Gastrocnemius medialis (tissue), 4 donors: ENCODE measurements around the gene EMC8. TPM values are rescaled to one million over a fixed set of nuclear protein-coding genes. Genes with fewer than 3 reads are reported as not detected.

Experiments used
- ATAC-seq, 2 donors: fragments of 150-250 bp; one replicate each; pipeline ENCODE4 v1.9.1; 2016
- DNase-seq, 2 donors: peaks; one replicate each; pipeline ENCODE4 v3.0.0-alpha.2; 2019
- H3K27ac ChIP-seq, 4 donors: fragments of 200-600 bp; sonication (generic); 1 replicate in 1 of 4; 2 replicates in 3 of 4; pipeline ENCODE4 v1.5.1; 2016 to 2018; ENCODE audit warnings: mild to moderate bottlenecking in 2 of 4, moderate library complexity in 1 of 4
- H3K27me3 ChIP-seq, 3 donors: fragments of 200-600 bp; sonication (generic) in 2 of 3; 1 replicate in 1 of 3; 2 replicates in 2 of 3; pipeline versions ENCODE4 v1.5.1 to v1.6.0; 2016 to 2019; ENCODE audit warnings: mild to moderate bottlenecking in 1 of 3, moderate library complexity in 1 of 3
- H3K36me3 ChIP-seq, 2 donors: fragments of 200-600 bp; sonication (generic) in 1 of 2; one replicate each; pipeline ENCODE4 v1.5.1; 2017 to 2018
- H3K4me1 ChIP-seq, 2 donors: fragments of 200-600 bp; sonication (generic) in 1 of 2; one replicate each; pipeline ENCODE4 v1.5.1; 2016 to 2017; ENCODE audit warnings: mild to moderate bottlenecking in 2 of 2
- H3K4me3 ChIP-seq, 4 donors: fragments of 200-600 bp; sonication (generic) in 3 of 4; 1 replicate in 1 of 4; 2 replicates in 3 of 4; pipeline ENCODE4 v1.5.1; 2016 to 2019; ENCODE audit warnings: mild to moderate bottlenecking in 2 of 4
- H3K9me3 ChIP-seq, 3 donors: fragments of 200-600 bp; sonication (generic) in 2 of 3; 1 replicate in 1 of 3; 2 replicates in 2 of 3; pipeline ENCODE4 v1.5.1; 2016 to 2019
- POLR2A ChIP-seq, 2 donors: fragments of 450-650 bp; IDR thresholded peaks; one replicate each; pipeline ENCODE4 v1.6.1; 2017; ENCODE audit warnings: antibody characterized with exemption in 2 of 2, mild to moderate bottlenecking in 2 of 2, moderate library complexity in 2 of 2
- in situ Hi-C, 4 donors: fragments of 200-750 bp; cut with MboI; loops; one replicate each; pipeline versions ENCODE4 v1.15.0 to v1.8.0; 2017; ENCODE audit warnings: low sequenced_read_pairs in 4 of 4
- intact Hi-C: fragments of 100-400 bp; cut with DNase I; formaldehyde crosslinking; loops from one replicate; pipeline ENCODE4 v1.15.1; 2023; ENCODE audit warnings: low total_unique reads
- total RNA-seq, 4 donors: library from RNA; depleted of rRNA; stranded (reverse); fragments of >200 nt; gene quantifications; one replicate each; pipeline versions ENCODE4 v1.1.0 to v1.2.3, GENCODE V29; 2016
- TF ChIP-seq, protein P1 (sequence below), 5 experiments: fragments of 450-650 bp in 3 of 5; fragments of 200-600 bp in 2 of 5; sonication (generic) in 2 of 5; IDR thresholded peaks in 4 of 5; conservative IDR thresholded peaks in 1 of 5; 1 replicate in 4 of 5; 2 replicates in 1 of 5; pipeline ENCODE4 v1.5.1; 2016 to 2019; ENCODE audit warnings: antibody characterized with exemption in 5 of 5, mild to moderate bottlenecking in 3 of 5, moderate library complexity in 3 of 5

Gene EMC8
- total RNA-seq, 4 donors from 2014 or later = 29.6 to 39.8 (median 36.4) TPM

GRCh38 chr16:85846461-85846860 lies 47.1 kb upstream of the EMC8 start:
- no peaks in the 10 kb centered on the region for H3K4me1 ChIP-seq

DNA sequence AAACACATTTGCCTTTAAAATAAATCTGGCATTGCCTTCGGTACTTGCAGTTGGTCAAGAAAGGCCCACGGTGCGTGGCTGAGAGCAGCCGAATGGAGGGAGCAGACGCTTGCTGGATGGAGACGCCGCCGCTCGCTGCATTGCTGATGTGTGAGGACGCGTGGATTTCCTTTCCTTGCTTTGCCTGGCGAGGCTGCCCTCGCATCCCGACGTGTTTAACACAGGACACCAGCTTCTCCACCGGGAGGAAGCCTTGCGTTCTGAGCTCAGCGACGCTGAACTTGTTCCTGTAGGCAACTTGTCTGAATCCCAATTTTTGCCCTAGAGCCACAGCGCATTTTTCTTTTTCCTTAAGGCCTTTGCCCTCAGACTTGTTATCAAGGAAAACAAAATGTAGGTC lies 45.9 kb upstream of the EMC8 start:
- ATAC-seq (no peak), DNase-seq (no peak)
- intact Hi-C loops (no loop called here), in situ Hi-C loops (loop anchor here in 1 of 4 donors (25.0 kb wide), 1 partner anchor 667 kb away; the partner anchor contains the start of gene FOXF1)
- Histone ChIP-seq H3K36me3 (no peaks in the 10 kb centered on the region), H3K9me3 (no peaks in the 10 kb centered on the region), H3K27ac (no peak overlapping the region), H3K27me3 (peaks cover 0 to 7% (median 5%) of the 10 kb centered on the region in 3 donors), H3K4me3 (no peak overlapping the region), H3K4me1 (no peaks in the 10 kb centered on the region)
- TF ChIP-seq POLR2A (IDR thresholded peaks at IDR 0.05) = no peak
- TF ChIP-seq, protein P1, sequence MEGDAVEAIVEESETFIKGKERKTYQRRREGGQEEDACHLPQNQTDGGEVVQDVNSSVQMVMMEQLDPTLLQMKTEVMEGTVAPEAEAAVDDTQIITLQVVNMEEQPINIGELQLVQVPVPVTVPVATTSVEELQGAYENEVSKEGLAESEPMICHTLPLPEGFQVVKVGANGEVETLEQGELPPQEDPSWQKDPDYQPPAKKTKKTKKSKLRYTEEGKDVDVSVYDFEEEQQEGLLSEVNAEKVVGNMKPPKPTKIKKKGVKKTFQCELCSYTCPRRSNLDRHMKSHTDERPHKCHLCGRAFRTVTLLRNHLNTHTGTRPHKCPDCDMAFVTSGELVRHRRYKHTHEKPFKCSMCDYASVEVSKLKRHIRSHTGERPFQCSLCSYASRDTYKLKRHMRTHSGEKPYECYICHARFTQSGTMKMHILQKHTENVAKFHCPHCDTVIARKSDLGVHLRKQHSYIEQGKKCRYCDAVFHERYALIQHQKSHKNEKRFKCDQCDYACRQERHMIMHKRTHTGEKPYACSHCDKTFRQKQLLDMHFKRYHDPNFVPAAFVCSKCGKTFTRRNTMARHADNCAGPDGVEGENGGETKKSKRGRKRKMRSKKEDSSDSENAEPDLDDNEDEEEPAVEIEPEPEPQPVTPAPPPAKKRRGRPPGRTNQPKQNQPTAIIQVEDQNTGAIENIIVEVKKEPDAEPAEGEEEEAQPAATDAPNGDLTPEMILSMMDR (IDR thresholded peaks at IDR 0.05 in 4 of 5, conservative IDR thresholded peaks at IDR 0.05 in 1 of 5) = no peak

More at GRCh38 chr16:85846461-85846860, 47.1 kb upstream of the EMC8 start:
- no peak overlapping the region for H3K4me3 ChIP-seq
- TF ChIP-seq, protein P1 (IDR thresholded peaks at IDR 0.05 in 4 of 5, conservative IDR thresholded peaks at IDR 0.05 in 1 of 5) = no peak
- TF ChIP-seq POLR2A (IDR thresholded peaks at IDR 0.05) = no peak
- H3K27me3 ChIP-seq = peaks cover 0 to 7% (median 5%) of the 10 kb centered on the region in 3 donors
- DNase-seq (no peak), ATAC-seq (no peak)
- no peaks in the 10 kb centered on the region for H3K36me3 ChIP-seq
- intact Hi-C loops (no loop called here), in situ Hi-C loops (loop anchor here in 1 of 4 donors (25.0 kb wide), 1 partner anchor 666 kb away; the partner anchor contains the start of gene FOXF1)
- H3K9me3 ChIP-seq = no peaks in the 10 kb centered on the region
- H3K27ac ChIP-seq = no peak overlapping the region

GRCh38 chr16:85844786-85845185 lies 45.4 kb upstream of the EMC8 start:
- Histone ChIP-seq H3K36me3 (no peaks in the 10 kb centered on the region), H3K27me3 (peaks cover 0 to 7% (median 5%) of the 10 kb centered on the region in 3 donors)

DNA sequence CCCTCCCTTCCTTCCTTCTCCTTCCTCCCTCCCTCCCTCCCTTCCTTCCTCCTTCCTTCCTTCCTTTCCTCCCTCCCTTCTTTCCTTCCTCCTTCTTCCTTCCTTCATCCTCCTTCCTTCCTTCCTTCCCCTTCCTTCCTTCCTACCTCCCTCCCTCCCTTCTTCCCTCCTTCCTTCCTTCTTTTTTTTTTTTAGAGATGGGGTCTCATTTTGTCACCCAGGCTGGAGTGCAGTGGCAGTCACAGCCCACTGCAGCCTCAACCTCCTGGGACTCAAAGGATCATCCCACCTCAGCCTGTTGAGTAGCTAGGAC lies 44.8 kb upstream of the EMC8 start:
- Histone ChIP-seq H3K27me3 (peaks cover 0 to 7% (median 5%) of the 10 kb centered on the region in 3 donors), H3K36me3 (no peaks in the 10 kb centered on the region), H3K27ac (no peak overlapping the region), H3K9me3 (no peaks in the 10 kb centered on the region), H3K4me3 (no peak overlapping the region), H3K4me1 (no peaks in the 10 kb centered on the region)
- intact Hi-C loops (no loop called here), in situ Hi-C loops (loop anchor here in 1 of 4 donors (25.0 kb wide), 1 partner anchor 668 kb away; the partner anchor contains the start of gene FOXF1)
- no peak for ATAC-seq
- no peak for DNase-seq
- TF ChIP-seq POLR2A (IDR thresholded peaks at IDR 0.05) = no peak
- TF ChIP-seq, protein P1 (IDR thresholded peaks at IDR 0.05 in 4 of 5, conservative IDR thresholded peaks at IDR 0.05 in 1 of 5) = no peak

More at GRCh38 chr16:85844786-85845185, 45.4 kb upstream of the EMC8 start:
- ATAC-seq (no peak), DNase-seq (no peak)
- H3K4me1 ChIP-seq = no peaks in the 10 kb centered on the region
- H3K9me3 ChIP-seq = no peaks in the 10 kb centered on the region
- no peak overlapping the region for H3K27ac ChIP-seq
- TF ChIP-seq, protein P1 (IDR thresholded peaks at IDR 0.05 in 4 of 5, conservative IDR thresholded peaks at IDR 0.05 in 1 of 5) = no peak
- TF ChIP-seq POLR2A (IDR thresholded peaks at IDR 0.05) = no peak
- no peak overlapping the region for H3K4me3 ChIP-seq
- intact Hi-C loops = no loop called here
- in situ Hi-C loops = loop anchor here in 1 of 4 donors (25.0 kb wide), 1 partner anchor 668 kb away; the partner anchor contains the start of gene FOXF1
